Frontal cortex (tissue), 4 donors: Measurements from ENCODE around the gene FRS2. TPM values are rescaled to one million over a fixed set of nuclear protein-coding genes. Genes with fewer than 3 reads are reported as not detected.
A peak's percentile ranks its signal among the peaks of the same experiment; 100 is the strongest.
"Not testable (repeated sequence)": the region's sequence is repeated elsewhere in the genome, so short reads cannot be mapped to it uniquely, and the experiment has no call there.

Experiments used
- DNase-seq, 2 donors: peaks; one replicate each; pipeline ENCODE4 v3.0.0; 2012; ENCODE audit warnings: low spot score in 2 of 2
- FAIRE-seq: peaks from 2 replicates; lab custom pipeline; 2012; peaks lifted over from hg19 to GRCh38; lab: Jason Lieb, UNC
- total RNA-seq: library from RNA; depleted of rRNA; stranded (reverse); fragments of >200 nt; gene quantifications from one replicate; pipeline ENCODE4 v1.2.3, GENCODE V29; 2014
- donor health status: control.
- donor health status: control.
- donor health status: control.

Gene FRS2, protein sequence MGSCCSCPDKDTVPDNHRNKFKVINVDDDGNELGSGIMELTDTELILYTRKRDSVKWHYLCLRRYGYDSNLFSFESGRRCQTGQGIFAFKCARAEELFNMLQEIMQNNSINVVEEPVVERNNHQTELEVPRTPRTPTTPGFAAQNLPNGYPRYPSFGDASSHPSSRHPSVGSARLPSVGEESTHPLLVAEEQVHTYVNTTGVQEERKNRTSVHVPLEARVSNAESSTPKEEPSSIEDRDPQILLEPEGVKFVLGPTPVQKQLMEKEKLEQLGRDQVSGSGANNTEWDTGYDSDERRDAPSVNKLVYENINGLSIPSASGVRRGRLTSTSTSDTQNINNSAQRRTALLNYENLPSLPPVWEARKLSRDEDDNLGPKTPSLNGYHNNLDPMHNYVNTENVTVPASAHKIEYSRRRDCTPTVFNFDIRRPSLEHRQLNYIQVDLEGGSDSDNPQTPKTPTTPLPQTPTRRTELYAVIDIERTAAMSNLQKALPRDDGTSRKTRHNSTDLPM
- 55.4 TPM for total RNA-seq

GRCh38 chr12:69470189-69471075 lies at the start of gene FRS2:
Gene FRS2 (plus strand): TSS chr12:69470388. CDS start chr12:69569031, 98,643 bp downstream.
- no peak for FAIRE-seq

GRCh38 chr12:69421548-69421947 lies 48.6 kb upstream of the FRS2 start:
- no peak for FAIRE-seq
- no peak for DNase-seq

More at GRCh38 chr12:69470189-69471075, at the start of gene FRS2:
- peak; percentile 92 to 97 for DNase-seq

DNA sequence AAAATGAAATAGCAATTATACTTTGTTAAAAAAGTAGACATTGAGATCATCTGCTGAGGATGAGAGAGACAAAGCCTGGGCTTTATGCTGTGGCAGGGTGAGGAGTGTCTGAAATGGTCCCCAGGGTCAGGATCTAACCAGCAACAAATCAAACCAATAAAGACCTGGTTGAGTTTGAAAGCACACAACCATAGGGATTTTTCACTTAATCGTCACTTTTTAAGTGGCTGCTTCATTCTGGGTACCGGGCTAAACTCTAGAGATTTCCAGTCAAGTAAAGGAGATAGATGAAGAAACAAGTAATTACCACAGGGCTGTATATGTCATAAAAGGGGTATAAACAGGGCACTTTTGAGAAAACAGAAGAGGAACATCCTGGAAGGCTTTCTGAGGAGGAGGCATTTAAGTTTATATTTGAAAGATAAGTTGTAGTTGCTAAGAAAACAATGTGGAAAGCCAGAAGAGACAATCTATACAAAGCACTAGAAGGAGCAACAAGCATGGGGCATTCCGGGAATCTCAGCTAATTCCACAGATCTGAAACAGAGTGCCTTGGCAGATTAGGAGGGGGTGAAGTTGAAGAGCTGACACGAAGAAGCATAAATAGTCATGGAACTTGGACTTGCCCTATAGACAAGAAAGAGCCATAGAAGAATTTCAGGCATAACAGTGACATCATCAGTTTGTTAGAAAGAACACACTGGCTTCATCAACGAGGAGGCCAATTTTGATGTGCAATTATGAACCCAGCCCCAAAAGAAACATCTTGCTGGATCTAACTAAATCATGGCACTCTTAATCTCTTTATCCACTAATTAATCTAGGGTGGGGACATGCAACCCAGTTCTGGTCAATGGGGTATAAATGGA lies 46.9 kb upstream of the FRS2 start:
- FAIRE-seq (no peak), DNase-seq (no peak)

DNA sequence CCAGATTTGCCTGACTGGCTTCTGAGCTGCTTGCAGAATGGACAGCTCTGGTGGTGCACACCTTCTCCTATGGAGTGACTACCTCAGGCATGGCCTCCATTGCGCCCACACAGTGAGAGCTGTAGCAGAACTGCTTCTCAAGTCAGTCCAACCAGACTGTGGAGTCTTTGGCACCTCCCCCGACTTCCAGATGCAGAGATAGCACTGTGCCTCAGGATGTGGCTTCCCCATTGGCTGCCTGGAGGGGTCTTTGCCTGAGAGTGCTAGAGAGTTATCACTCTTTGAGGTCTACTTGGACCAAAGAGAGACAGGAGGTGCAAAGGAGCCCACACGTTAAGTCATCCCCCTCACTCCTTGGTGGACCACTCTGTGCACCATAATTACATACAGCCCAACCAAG lies 44.8 kb upstream of the FRS2 start:
- DNase-seq (no peak), FAIRE-seq (no peak)

DNA sequence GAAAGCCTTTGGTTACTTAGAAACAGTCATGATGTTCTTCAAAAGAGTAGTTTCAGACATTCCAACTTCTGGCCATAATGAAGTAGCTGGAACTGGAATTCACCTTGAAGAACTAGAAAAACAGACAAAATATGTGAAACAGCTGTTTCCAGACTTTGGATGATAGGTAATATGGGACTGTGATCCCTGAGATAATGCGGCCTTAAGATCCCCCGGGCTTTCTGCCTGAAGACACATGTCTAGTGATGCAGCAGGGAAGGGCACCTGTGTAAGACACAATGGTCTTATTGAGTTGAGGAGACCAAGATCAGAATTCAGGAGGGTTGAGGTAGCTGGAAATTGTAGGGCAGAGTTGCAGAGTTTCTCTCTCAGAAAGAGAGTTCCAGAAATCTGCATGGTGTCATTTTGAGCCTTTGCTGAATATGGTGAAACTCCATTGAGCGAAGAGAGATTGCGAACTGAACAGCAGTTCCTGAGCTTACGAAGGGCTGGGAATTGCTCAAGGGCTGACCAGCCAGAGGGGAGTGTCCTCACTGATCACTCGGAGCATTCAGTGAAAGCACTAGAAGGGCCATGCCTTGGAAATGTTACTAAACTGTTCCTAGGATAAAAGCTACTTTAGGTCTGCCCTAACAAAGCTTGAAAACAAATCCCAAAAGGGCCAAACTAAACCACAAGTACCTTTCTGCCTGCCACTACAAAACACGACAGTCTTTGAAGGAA lies 41.7 kb upstream of the FRS2 start:
- FAIRE-seq: no peak
- DNase-seq: no peak

GRCh38 chr12:69430942-69431590 lies 39.1 kb upstream of the FRS2 start:
- FAIRE-seq (no peak), DNase-seq (no peak)

DNA sequence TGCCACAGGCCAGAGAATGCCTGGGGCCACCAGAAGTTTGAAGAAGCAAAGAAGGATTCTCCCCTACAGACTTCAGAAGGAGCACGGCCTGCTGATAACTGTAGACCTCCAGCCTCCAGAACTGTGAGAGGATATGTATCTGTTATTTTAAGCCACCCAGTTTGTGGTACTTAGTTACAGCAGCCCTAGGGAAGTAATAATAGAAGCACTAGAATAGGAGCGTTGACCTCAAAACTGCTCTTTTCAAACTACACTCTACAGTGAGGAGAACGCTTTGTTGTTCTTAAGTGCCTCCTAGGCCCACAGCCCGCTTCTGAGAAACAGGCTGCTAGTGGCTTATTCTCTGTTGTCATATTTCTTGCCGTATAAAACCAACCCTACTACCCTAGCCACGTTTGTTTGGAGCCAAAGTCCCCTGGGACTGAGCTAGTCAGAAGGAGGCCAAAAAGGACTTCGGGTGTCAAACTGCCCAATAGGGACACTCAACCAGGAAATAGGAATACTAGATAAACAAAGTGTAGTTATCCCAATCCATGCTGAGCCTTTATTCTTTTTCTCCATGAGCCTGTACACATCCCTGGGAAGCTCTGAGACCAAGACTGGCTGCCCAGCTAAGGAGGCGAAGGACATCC lies 38.5 kb upstream of the FRS2 start:
- FAIRE-seq (no peak), DNase-seq (no peak)

- no peak for DNase-seq
- no peak for FAIRE-seq
Observed at GRCh38 chr12:69433653-69434052, 36.5 kb upstream of the FRS2 start.

DNA sequence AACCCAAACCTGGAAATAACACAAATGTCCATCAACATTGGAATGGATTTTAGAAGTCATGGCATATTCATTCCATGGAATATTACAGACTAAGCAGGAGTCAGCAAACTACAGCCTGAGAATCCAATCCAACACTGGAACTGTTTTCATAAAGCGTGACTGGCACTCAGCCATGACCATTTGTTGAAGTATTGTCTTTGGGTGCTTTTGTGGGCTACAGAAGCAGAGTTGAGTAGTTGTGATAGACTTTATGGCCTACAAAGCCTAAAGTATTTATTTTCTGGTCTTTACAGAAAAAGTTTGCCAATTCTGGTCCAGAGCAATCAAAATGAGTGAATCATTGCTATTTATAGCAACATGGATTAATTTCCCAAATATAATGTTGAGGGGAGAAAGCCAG lies 34.5 kb upstream of the FRS2 start:
- FAIRE-seq (no peak), DNase-seq (no peak)

DNA sequence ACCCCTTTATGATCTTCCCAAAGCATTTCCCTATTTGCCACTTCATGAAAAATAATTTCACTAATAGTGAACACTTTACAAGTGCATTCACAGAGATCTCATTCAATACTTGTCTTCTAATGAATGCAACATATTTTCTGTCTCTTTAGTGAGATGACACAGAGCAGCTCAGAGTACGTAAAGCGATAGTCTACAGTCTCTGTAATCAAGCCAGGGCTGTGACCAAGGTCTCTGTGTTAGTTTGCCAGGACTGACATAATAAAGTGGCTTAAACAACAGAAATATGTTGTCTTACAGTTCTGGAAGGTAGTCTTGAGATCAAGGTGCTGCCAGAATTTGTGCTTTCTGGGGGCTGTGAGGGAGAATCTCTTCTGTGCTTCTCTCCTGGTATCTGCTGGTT lies 33.1 kb upstream of the FRS2 start:
- FAIRE-seq: no peak

GRCh38 chr12:69438539-69438938 lies 31.6 kb upstream of the FRS2 start:
- no peak for FAIRE-seq
- DNase-seq: no peak

More for the DNA sequence above, 33.1 kb upstream of the FRS2 start:
- no peak for DNase-seq

- DNase-seq (no peak), FAIRE-seq (no peak)
Observed at GRCh38 chr12:69440016-69440415, 30.2 kb upstream of the FRS2 start.

GRCh38 chr12:69440886-69441285 lies 29.3 kb upstream of the FRS2 start:
- no peak for FAIRE-seq
- no peak for DNase-seq

DNA sequence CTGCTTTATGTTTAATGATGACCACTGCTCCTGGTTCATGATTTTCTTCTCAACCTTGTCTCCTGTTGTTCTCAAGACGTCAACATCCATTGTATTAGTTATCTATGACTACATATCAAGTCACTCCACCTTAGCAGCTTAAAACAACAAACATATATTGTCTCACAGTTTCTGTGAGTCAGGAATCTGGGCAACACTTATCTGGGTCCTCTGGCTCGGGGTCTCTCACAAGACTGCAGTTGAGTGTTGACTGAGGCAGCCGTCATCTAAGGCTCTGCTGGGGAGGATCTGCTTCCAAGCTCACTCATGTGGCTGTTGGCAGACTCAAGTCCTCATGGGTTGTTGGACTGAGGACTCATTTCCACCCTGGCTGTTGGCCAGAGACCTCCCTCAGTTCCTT lies 27.3 kb upstream of the FRS2 start:
- no peak for DNase-seq

DNA sequence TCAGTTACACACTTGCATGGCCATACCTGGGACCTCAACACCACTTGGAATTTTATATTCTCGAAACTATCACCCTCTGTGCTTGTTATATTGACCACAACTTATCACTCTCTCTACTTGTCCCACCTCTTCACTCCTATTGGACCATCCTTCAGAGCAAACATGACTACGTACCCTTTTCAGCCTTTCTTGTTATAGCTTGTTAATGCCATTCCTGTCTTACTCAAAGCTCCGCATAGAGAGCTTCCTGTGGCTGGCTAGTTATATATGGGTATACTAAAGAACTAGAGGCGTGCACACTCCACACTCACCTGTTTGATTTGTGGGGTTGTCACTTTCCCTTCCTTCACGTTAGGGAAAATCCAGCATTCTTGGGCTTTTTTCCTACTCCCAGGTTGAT lies 26.3 kb upstream of the FRS2 start:
- DNase-seq (no peak), FAIRE-seq (no peak)

More for the DNA sequence above, 27.3 kb upstream of the FRS2 start:
- FAIRE-seq: no peak

DNA sequence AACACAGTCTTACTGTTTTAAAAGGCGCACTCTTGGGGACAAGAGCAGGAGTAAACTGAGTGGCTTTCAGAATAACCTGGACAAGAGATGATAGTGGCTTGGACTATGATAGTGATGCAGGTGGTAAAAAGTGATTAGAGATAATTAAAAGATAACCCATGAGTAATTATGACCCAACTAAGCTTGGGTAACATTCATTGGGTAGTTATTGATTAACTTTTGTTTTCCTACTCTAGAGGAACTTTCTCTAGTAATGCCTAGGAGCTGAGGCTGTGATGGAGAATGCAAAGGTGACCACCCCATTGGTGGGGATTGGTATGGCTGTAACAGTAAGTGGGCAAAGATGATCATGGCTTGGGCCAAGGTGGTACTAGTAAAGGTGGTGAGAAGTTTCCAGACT lies 22.3 kb upstream of the FRS2 start:
- no peak for DNase-seq
- no peak for FAIRE-seq

DNA sequence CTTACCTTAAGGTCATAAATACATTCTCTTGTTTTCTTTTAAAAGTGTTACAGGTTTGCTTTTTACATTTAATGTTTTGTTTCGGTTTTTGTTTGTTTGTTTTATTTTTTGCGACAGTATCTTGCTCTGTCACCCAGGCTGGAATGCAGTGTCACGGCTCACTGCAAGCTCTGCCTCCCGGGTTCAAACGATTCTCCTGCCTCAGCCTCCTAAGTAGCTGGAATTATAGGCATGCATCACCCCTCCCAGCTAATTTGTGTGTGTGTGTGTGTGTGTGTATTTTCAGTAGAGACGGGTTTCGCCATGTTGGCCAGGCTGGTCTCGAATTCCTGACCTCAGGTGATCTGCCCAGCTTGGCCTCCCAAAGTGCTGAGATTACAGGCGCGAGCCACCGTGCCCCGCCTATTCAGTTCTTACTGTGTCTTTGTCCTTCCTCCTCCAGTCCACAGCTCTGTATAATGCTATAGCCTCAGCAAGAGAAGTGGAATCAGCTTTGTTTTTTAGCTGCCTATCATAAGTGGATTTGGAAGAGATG lies 17.5 kb upstream of the FRS2 start:
- not testable (repeated sequence) for FAIRE-seq, DNase-seq

GRCh38 chr12:69456239-69456638 lies 13.9 kb upstream of the FRS2 start:
- FAIRE-seq: no peak
- DNase-seq: no peak
